GM18511 (cell line): ENCODE measurements around the gene MOB3C.

Source experiments
- ATAC-seq: cut with Tn5 transposase; IDR thresholded peaks from one replicate; pipeline ENCODE4 v1.9.1; 2021; ENCODE audit warnings: mild to moderate bottlenecking, moderate library complexity; ENCODE audit not compliant: unreplicated experiment

The MOB3C gene

GRCh38 chr1:46580140-46580903, 36.3 kb downstream of the MOB3C start:
- no peak for ATAC-seq

GRCh38 chr1:46577671-46578070, 38.9 kb downstream of the MOB3C start:
- ATAC-seq, result no peak

- ATAC-seq, result no peak
Measured at GRCh38 chr1:46576596-46576995, 40.0 kb downstream of the MOB3C start.

DNA sequence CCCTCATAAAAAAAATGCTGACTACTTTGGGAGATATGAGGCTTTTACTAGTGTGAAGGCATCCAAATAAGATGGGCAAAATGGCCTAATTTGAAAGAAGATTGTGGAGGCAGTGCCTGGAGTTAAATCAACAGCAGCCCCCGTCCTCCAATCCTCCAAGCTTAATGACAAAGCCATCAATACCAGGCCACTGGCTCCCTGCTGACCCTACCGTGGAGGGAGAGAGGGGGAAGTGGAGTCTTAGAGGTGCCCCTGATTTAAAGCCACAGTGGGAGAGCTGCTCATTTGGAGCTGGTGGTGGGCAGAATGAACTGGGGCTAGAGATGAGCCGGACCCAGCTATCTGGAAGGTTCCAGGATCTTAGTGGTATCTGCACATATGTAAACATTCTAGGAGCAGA, 40.8 kb downstream of the MOB3C start:
- no peak for ATAC-seq

DNA sequence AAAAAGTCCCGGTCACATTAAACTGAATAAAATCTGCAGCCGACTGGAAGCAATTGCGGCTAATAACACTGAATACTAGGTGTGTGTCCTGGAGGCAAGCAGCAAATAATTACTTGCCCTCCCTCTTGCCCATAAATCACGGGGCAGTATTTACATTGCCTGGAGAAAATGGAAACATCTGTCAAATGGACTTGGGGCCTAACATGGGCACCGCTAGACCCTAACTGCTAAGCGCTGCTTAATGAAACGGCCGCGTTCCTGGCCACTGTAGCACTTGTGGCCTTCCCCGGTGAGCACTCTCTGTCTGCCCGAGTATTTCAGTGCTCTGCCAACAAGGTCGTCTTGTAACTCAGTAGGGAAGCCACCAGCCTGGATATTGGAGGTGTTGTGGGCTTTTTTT, 41.3 kb downstream of the MOB3C start:
- no peak for ATAC-seq

DNA sequence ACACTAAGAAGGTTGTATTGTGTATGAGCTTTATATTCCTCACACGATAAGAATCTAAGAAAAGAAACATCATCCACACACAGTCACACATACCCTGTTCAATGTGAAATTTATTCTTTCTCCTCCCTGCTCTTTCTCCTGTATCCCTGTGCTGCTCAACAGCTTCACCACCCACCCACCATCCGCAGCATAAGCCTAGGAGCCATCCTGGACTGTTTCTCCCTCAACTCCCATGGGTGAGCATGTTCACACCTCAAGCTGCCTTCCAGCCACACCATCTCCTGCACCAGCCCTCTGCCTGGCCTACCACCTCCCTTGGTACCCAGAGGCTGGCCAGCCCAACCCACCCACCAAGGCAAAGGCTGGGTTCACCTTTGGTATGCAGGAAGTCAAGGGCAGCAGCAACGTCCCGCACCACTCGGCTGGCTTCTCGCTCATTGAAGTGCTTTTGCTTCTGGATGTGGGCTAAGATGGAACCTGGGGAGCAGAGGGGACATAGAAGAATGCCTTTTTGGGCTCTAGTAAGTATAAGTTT, 44.9 kb downstream of the MOB3C start:
- ATAC-seq, result no peak

DNA sequence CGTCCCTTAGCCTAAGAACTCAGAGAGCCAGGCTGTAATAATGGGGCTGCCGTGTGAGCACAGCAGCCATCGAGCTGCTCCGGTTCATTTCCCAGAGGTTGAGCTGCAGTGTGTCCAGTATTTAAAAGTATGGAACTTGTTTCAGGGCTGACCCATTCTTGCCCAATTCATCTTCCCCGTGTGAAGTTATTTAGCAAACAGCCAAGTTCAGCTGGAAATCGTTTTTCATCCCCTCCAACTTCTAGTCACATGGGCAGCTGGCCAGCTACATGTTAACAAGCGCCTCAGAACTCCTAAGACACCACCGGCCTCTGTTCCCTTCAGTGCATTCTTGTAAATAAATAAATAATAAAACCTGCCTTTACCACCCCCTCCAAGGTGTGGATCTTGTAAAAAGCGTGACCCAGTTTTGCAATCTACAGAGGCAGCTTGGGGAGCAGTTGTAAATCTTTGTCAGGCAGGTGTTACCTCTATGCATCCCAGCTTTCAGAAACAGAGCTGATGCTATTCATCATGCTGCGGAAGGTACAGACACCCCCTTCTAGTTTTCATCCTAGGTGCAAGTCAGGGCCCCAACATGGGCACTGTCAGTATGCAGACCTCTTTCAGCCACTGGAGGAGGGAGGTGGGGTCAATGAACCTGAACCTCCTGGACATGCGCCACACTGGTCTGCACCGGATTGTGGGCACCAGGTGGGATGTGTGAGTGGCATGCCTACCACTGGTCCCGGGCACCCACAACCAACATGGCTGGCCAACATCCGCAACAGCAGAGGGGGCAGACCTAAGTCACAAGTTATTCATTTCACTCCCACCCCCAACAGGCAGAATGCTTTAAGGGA, 46.5 kb downstream of the MOB3C start:
- ATAC-seq, result no peak

- no peak for ATAC-seq
Measured at GRCh38 chr1:46569116-46569515, 47.5 kb downstream of the MOB3C start.

GRCh38 chr1:46568461-46568891, 48.1 kb downstream of the MOB3C start:
- ATAC-seq, result no peak

DNA sequence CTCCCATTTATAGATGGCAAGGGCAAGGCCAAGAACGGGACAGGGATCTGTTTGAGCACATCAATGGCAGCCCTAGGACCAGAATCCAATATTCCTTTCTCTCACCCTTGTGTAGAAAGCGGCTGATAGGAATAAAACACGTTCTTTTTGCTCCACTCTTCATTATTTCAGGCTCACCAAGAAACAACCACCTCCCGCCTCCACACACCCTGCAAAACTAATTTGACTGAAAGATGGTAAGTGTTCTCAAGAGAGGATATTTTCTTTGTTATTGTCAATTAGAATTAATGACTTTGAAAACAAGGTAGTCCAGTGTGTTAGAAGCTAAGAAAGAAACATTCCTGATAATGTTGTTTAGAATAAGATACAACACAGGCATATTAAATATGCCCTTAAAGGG, 53.3 kb downstream of the MOB3C start:
- ATAC-seq, result no peak

DNA sequence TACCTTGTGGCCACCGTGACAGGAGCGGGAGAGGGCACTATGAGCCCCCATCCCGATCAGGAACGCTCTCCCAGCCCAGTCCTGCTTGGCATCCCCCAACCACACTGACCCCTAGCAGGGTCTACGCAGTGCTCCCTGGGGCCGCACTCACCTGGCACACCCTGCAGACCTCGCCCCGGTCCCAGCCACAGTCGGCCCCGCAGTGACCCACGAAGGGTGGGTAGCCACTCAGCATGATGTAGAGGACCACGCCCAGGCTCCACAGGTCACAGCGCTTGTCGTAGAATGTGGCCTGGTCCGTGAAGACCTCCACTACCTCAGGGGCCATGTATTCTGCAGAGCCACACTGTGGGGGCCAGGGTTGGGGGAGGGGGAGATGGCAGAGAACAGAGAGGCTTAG, 54.1 kb downstream of the MOB3C start:
- no peak for ATAC-seq

DNA sequence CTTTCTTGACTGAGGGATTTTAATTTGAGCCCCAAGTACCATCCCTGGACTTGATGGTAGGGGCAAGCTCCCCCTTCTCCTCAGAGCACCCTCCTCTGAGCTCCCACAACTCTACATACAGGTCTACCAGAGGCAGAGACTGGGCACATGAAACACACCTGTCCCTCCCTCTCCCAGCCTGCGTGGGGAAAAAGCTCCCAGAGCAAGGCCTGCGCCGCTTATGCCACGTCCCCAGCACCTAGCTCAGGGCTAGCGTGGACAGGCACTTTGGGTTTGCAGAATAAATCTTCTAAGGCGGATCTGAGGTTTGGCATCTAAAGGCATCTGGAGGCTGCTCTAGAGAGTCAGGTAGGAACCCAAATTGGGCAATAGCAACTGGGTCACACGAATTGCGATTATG, 57.6 kb downstream of the MOB3C start:
- no peak for ATAC-seq

- ATAC-seq, result no peak
Measured at GRCh38 chr1:46558141-46558963, 58.3 kb downstream of the MOB3C start.
